NT2/D1 (cell line): ENCODE measurements around the gene GADL1.

Source experiments
- DNase-seq: peaks from one replicate; pipeline ENCODE4 v3.0.0-alpha.2; 2011; ENCODE audit warnings: low read depth, low spot score
- H3K27me3 ChIP-seq: 2 replicates; pipeline ENCODE4 v1.6.0; 2011; ENCODE audit warnings: mild to moderate bottlenecking; ENCODE audit not compliant: insufficient read length, insufficient read depth
- H3K36me3 ChIP-seq: 2 replicates; pipeline ENCODE4 v1.6.1; 2011; ENCODE audit warnings: mild to moderate bottlenecking, low read length, mixed read lengths; ENCODE audit not compliant: insufficient read depth, insufficient read length
- H3K4me1 ChIP-seq: 2 replicates; pipeline ENCODE4 v1.5.1; 2011; ENCODE audit not compliant: insufficient read depth, insufficient read length
- H3K4me3 ChIP-seq: 2 replicates; pipeline ENCODE4 v1.5.1; 2011; ENCODE audit warnings: low read depth; ENCODE audit not compliant: insufficient read length
- H3K9ac ChIP-seq: 2 replicates; pipeline ENCODE4 v1.6.0; 2011; ENCODE audit warnings: low read depth; ENCODE audit not compliant: insufficient read length
- H3K9me3 ChIP-seq: 2 replicates; pipeline ENCODE4 v1.5.1; 2011; ENCODE audit warnings: mild to moderate bottlenecking, low read length; ENCODE audit not compliant: insufficient read depth
- SUZ12 ChIP-seq: IDR thresholded peaks from 2 replicates; pipeline ENCODE4 v1.6.1; 2011; ENCODE audit not compliant: insufficient read length, insufficient read depth; ENCODE audit errors: extremely low read depth
- YY1 ChIP-seq: IDR thresholded peaks from 2 replicates; pipeline ENCODE4 v1.6.1; 2011; ENCODE audit not compliant: insufficient read length, insufficient read depth
- ZNF274 ChIP-seq: IDR thresholded peaks from 2 replicates; pipeline ENCODE4 v1.6.1; 2011; ENCODE audit warnings: mild to moderate bottlenecking, low read depth, low read length

Gene GADL1

GRCh38 chr3:30873671-30874070 lies 20.8 kb downstream of the GADL1 start:
- DNase-seq: no peak

GRCh38 chr3:30872879-30873278 lies 21.6 kb downstream of the GADL1 start:
- Histone ChIP-seq H3K27me3 (no peaks in the 10 kb centered on the region), H3K4me3 (no peak overlapping the region), H3K4me1 (no peaks in the 10 kb centered on the region), H3K9me3 (no peaks in the 10 kb centered on the region), H3K36me3 (no peaks in the 10 kb centered on the region), H3K9ac (no peak overlapping the region)
- DNase-seq: no peak
- no peak for TF ChIP-seq YY1
- no peak for TF ChIP-seq SUZ12
- TF ChIP-seq ZNF274: no peak

More at GRCh38 chr3:30873671-30874070, 20.8 kb downstream of the GADL1 start:
- Histone ChIP-seq H3K9me3 (no peaks in the 10 kb centered on the region), H3K36me3 (no peaks in the 10 kb centered on the region), H3K9ac (no peak overlapping the region), H3K27me3 (no peaks in the 10 kb centered on the region), H3K4me1 (no peaks in the 10 kb centered on the region), H3K4me3 (no peak overlapping the region)
- TF ChIP-seq ZNF274: no peak
- no peak for TF ChIP-seq YY1
- TF ChIP-seq SUZ12: no peak

GRCh38 chr3:30871720-30872119 lies 22.7 kb downstream of the GADL1 start:
- no peaks in the 10 kb centered on the region for H3K9me3 ChIP-seq
- no peak for DNase-seq
- H3K4me3 ChIP-seq: no peak overlapping the region
- H3K27me3 ChIP-seq: no peaks in the 10 kb centered on the region
- H3K9ac ChIP-seq: no peak overlapping the region
- no peaks in the 10 kb centered on the region for H3K4me1 ChIP-seq
- H3K36me3 ChIP-seq: no peaks in the 10 kb centered on the region
- TF ChIP-seq YY1 (no peak), SUZ12 (no peak), ZNF274 (no peak)

- H3K27me3 ChIP-seq: no peaks in the 10 kb centered on the region
- no peaks in the 10 kb centered on the region for H3K4me1 ChIP-seq
- H3K4me3 ChIP-seq: no peak overlapping the region
- no peak overlapping the region for H3K9ac ChIP-seq
- no peaks in the 10 kb centered on the region for H3K36me3 ChIP-seq
- no peak for TF ChIP-seq YY1
- no peak for TF ChIP-seq ZNF274
- TF ChIP-seq SUZ12: no peak
- no peak for DNase-seq
- no peaks in the 10 kb centered on the region for H3K9me3 ChIP-seq
These were observed 29.6 kb downstream of the GADL1 start for GRCh38 chr3:30864836-30865235.

GRCh38 chr3:30864132-30864531 lies 30.3 kb downstream of the GADL1 start:
- no peak overlapping the region for H3K9ac ChIP-seq
- H3K4me1 ChIP-seq: no peaks in the 10 kb centered on the region
- no peak for DNase-seq
- H3K36me3 ChIP-seq: no peaks in the 10 kb centered on the region
- H3K4me3 ChIP-seq: no peak overlapping the region
- no peak for TF ChIP-seq ZNF274
- no peak for TF ChIP-seq SUZ12
- no peak for TF ChIP-seq YY1
- no peaks in the 10 kb centered on the region for H3K27me3 ChIP-seq
- H3K9me3 ChIP-seq: no peaks in the 10 kb centered on the region

GRCh38 chr3:30862004-30862403 lies 32.5 kb downstream of the GADL1 start:
- DNase-seq: no peak
- Histone ChIP-seq H3K9ac (no peak overlapping the region), H3K4me3 (no peak overlapping the region), H3K4me1 (no peaks in the 10 kb centered on the region), H3K36me3 (no peaks in the 10 kb centered on the region), H3K27me3 (no peaks in the 10 kb centered on the region), H3K9me3 (no peaks in the 10 kb centered on the region)
- TF ChIP-seq ZNF274 (no peak), SUZ12 (no peak), YY1 (no peak)

GRCh38 chr3:30858894-30859389 lies 35.5 kb downstream of the GADL1 start:
- DNase-seq: no peak
- Histone ChIP-seq H3K36me3 (no peaks in the 10 kb centered on the region), H3K9ac (no peak overlapping the region), H3K4me3 (no peak overlapping the region), H3K27me3 (no peaks in the 10 kb centered on the region), H3K4me1 (no peaks in the 10 kb centered on the region), H3K9me3 (no peaks in the 10 kb centered on the region)
- TF ChIP-seq YY1 (no peak), SUZ12 (no peak), ZNF274 (no peak)
